ENCODE results near the gene LUZP1. TPM values are rescaled to one million over a fixed set of nuclear protein-coding genes. Genes with fewer than 3 reads are reported as not detected.

The LUZP1 gene
- total and polyA plus RNA-seq, 2 experiments from 2014 or later, result 45.7 to 152 TPM

DNA sequence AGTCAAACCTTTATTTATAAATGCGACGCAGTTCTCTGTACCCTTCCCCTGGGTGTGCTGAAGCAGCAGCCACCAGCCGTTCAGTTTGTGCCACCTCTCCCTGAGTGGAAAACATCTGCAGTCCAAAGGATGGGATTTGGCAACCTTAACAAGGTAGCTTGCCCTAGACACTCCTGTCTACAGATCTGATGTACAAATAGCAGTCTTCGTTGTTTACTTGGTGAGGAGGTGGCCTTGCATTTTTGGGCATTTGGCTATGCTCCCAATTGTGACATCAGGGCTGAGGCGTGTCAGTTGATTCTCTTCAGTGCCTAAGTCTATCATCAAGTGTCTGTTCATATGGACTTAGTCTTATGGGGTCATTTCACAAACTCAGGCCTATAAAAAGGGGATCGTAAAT is 89.6 kb downstream of the LUZP1 start:
- Mint-ChIP-seq H3K4me3 (no peak overlapping the region), H3K27ac (no peak overlapping the region)

More for the DNA sequence above, 89.6 kb downstream of the LUZP1 start:
- Histone ChIP-seq H3K27me3 (ENCODE audit: insufficient read depth) (no peaks in the 10 kb centered on the region), H3K9me2 (ENCODE audit: insufficient read depth) (no peaks in the 10 kb centered on the region), H3K4me3 (no peak overlapping the region), H4K20me1 (replicated peaks; ENCODE audit: insufficient read depth) (peaks cover 34% of the 10 kb centered on the region), H3K36me3 (ENCODE audit: insufficient read depth) (peaks cover 72% of the 10 kb centered on the region), H3K79me2 (replicated peaks; ENCODE audit: insufficient read depth) (no peaks in the 10 kb centered on the region), H3K4me1 (ENCODE audit: insufficient read depth) (0 out of 2 replicates have a peak, but pooled peaks cover 4% of the 10 kb centered on the region), H3K27ac (ENCODE audit: low read depth) (no peak overlapping the region), H2AFZ (no peak overlapping the region), H3F3A (replicated peaks; ENCODE audit: low read depth) (peaks cover 21% of the 10 kb centered on the region), H3K4me2 (no peak overlapping the region)
- ATAC-seq, result no peak
- TF ChIP-seq EZH2 (IDR thresholded peaks at IDR 0.05; ENCODE audit: low read depth, unreplicated experiment) (no peak), POLR2AphosphoS5 (IDR thresholded peaks at IDR 0.05; ENCODE audit: low read depth) (no peak), JUNB (IDR thresholded peaks at IDR 0.05; ENCODE audit: unreplicated experiment) (no peak), ZNF114 (CRISPR knock-in tag; IDR thresholded peaks at IDR 0.05) (no peak), CREB1 (CRISPR knock-in tag; IDR thresholded peaks at IDR 0.05; ENCODE audit: low read depth) (no peak), STAT1 (IDR thresholded peaks at IDR 0.05; ENCODE audit: unreplicated experiment) (no peak), NANOG (IDR thresholded peaks at IDR 0.05; ENCODE audit: borderline replicate concordance) (no peak), ZNF331 (CRISPR knock-in tag; IDR thresholded peaks at IDR 0.05; ENCODE audit: low read depth) (no peak), EZH2phosphoT487 (IDR thresholded peaks at IDR 0.05; ENCODE audit: unreplicated experiment) (no peak)
- TF ChIP-seq, protein P1, sequence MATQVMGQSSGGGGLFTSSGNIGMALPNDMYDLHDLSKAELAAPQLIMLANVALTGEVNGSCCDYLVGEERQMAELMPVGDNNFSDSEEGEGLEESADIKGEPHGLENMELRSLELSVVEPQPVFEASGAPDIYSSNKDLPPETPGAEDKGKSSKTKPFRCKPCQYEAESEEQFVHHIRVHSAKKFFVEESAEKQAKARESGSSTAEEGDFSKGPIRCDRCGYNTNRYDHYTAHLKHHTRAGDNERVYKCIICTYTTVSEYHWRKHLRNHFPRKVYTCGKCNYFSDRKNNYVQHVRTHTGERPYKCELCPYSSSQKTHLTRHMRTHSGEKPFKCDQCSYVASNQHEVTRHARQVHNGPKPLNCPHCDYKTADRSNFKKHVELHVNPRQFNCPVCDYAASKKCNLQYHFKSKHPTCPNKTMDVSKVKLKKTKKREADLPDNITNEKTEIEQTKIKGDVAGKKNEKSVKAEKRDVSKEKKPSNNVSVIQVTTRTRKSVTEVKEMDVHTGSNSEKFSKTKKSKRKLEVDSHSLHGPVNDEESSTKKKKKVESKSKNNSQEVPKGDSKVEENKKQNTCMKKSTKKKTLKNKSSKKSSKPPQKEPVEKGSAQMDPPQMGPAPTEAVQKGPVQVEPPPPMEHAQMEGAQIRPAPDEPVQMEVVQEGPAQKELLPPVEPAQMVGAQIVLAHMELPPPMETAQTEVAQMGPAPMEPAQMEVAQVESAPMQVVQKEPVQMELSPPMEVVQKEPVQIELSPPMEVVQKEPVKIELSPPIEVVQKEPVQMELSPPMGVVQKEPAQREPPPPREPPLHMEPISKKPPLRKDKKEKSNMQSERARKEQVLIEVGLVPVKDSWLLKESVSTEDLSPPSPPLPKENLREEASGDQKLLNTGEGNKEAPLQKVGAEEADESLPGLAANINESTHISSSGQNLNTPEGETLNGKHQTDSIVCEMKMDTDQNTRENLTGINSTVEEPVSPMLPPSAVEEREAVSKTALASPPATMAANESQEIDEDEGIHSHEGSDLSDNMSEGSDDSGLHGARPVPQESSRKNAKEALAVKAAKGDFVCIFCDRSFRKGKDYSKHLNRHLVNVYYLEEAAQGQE (IDR thresholded peaks at IDR 0.05; ENCODE audit: unreplicated experiment), result no peak
- TF ChIP-seq, protein P2, sequence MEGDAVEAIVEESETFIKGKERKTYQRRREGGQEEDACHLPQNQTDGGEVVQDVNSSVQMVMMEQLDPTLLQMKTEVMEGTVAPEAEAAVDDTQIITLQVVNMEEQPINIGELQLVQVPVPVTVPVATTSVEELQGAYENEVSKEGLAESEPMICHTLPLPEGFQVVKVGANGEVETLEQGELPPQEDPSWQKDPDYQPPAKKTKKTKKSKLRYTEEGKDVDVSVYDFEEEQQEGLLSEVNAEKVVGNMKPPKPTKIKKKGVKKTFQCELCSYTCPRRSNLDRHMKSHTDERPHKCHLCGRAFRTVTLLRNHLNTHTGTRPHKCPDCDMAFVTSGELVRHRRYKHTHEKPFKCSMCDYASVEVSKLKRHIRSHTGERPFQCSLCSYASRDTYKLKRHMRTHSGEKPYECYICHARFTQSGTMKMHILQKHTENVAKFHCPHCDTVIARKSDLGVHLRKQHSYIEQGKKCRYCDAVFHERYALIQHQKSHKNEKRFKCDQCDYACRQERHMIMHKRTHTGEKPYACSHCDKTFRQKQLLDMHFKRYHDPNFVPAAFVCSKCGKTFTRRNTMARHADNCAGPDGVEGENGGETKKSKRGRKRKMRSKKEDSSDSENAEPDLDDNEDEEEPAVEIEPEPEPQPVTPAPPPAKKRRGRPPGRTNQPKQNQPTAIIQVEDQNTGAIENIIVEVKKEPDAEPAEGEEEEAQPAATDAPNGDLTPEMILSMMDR (conservative IDR thresholded peaks at IDR 0.05; ENCODE audit: low read depth in 2 of 2), result no peak
- TF ChIP-seq, protein P3, sequence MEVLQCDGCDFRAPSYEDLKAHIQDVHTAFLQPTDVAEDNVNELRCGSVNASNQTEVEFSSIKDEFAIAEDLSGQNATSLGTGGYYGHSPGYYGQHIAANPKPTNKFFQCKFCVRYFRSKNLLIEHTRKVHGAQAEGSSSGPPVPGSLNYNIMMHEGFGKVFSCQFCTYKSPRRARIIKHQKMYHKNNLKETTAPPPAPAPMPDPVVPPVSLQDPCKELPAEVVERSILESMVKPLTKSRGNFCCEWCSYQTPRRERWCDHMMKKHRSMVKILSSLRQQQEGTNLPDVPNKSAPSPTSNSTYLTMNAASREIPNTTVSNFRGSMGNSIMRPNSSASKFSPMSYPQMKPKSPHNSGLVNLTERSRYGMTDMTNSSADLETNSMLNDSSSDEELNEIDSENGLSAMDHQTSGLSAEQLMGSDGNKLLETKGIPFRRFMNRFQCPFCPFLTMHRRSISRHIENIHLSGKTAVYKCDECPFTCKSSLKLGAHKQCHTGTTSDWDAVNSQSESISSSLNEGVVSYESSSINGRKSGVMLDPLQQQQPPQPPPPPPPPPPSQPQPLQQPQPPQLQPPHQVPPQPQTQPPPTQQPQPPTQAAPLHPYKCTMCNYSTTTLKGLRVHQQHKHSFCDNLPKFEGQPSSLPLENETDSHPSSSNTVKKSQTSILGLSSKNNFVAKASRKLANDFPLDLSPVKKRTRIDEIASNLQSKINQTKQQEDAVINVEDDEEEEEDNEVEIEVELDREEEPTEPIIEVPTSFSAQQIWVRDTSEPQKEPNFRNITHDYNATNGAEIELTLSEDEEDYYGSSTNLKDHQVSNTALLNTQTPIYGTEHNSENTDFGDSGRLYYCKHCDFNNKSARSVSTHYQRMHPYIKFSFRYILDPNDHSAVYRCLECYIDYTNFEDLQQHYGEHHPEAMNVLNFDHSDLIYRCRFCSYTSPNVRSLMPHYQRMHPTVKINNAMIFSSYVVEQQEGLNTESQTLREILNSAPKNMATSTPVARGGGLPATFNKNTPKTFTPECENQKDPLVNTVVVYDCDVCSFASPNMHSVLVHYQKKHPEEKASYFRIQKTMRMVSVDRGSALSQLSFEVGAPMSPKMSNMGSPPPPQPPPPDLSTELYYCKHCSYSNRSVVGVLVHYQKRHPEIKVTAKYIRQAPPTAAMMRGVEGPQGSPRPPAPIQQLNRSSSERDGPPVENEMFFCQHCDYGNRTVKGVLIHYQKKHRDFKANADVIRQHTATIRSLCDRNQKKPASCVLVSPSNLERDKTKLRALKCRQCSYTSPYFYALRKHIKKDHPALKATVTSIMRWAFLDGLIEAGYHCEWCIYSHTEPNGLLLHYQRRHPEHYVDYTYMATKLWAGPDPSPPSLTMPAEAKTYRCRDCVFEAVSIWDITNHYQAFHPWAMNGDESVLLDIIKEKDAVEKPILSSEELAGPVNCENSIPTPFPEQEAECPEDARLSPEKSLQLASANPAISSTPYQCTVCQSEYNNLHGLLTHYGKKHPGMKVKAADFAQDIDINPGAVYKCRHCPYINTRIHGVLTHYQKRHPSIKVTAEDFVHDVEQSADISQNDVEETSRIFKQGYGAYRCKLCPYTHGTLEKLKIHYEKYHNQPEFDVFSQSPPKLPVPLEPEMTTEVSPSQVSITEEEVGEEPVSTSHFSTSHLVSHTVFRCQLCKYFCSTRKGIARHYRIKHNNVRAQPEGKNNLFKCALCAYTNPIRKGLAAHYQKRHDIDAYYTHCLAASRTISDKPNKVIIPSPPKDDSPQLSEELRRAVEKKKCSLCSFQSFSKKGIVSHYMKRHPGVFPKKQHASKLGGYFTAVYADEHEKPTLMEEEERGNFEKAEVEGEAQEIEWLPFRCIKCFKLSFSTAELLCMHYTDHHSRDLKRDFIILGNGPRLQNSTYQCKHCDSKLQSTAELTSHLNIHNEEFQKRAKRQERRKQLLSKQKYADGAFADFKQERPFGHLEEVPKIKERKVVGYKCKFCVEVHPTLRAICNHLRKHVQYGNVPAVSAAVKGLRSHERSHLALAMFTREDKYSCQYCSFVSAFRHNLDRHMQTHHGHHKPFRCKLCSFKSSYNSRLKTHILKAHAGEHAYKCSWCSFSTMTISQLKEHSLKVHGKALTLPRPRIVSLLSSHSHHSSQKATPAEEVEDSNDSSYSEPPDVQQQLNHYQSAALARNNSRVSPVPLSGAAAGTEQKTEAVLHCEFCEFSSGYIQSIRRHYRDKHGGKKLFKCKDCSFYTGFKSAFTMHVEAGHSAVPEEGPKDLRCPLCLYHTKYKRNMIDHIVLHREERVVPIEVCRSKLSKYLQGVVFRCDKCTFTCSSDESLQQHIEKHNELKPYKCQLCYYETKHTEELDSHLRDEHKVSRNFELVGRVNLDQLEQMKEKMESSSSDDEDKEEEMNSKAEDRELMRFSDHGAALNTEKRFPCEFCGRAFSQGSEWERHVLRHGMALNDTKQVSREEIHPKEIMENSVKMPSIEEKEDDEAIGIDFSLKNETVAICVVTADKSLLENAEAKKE (CRISPR knock-in tag; IDR thresholded peaks at IDR 0.05), result no peak
- TF ChIP-seq, protein P4, sequence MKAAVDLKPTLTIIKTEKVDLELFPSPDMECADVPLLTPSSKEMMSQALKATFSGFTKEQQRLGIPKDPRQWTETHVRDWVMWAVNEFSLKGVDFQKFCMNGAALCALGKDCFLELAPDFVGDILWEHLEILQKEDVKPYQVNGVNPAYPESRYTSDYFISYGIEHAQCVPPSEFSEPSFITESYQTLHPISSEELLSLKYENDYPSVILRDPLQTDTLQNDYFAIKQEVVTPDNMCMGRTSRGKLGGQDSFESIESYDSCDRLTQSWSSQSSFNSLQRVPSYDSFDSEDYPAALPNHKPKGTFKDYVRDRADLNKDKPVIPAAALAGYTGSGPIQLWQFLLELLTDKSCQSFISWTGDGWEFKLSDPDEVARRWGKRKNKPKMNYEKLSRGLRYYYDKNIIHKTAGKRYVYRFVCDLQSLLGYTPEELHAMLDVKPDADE (IDR thresholded peaks at IDR 0.05), result no peak
- H3K4me1 Mint-ChIP-seq, result peaks cover 9% of the 10 kb centered on the region; the same call in 2 of the 3 replicates
- no peak for DNase-seq (ENCODE audit: low spot score)
- H3K9me3 Mint-ChIP-seq, result no peaks in the 10 kb centered on the region
- peaks cover 2% of the 10 kb centered on the region for H3K27me3 Mint-ChIP-seq (ENCODE audit: insufficient read depth, low read depth, poor library complexity)
- peaks cover 84% of the 10 kb centered on the region for H3K36me3 Mint-ChIP-seq (ENCODE audit: low read depth)

Measured in GM23338 (cell line).